Measurements from ENCODE around the gene DOCK8. TPM values are rescaled to one million over a fixed set of nuclear protein-coding genes. Genes with fewer than 3 reads are reported as not detected.
"Not testable (repeated sequence)": the region's sequence is repeated elsewhere in the genome, so short reads cannot be mapped to it uniquely, and the experiment has no call there.

Gene DOCK8
- total RNA-seq, 1 donor: under 0.01 TPM

GRCh38 chr9:406886-407654 lies 192.4 kb downstream of the DOCK8 start:
- Histone ChIP-seq H3K79me2 (ENCODE audit: insufficient read depth, low read length) (no peaks in the 10 kb centered on the region), H3K4me1 (ENCODE audit: insufficient read depth, low read length) (no peaks in the 10 kb centered on the region), H3K27me3 (ENCODE audit: insufficient read depth, low read length) (no peaks in the 10 kb centered on the region), H3K9me3 (ENCODE audit: low read depth, low read length) (no peaks in the 10 kb centered on the region), H3K36me3 (ENCODE audit: insufficient read depth, low read length) (no peaks in the 10 kb centered on the region), H4K20me1 (ENCODE audit: insufficient read depth, low read length) (no peaks in the 10 kb centered on the region), H3K4me2 (ENCODE audit: insufficient read depth, low read length) (no peak overlapping the region), H3K4me3 (ENCODE audit: insufficient read depth, low read length) (no peak overlapping the region), H2AFZ (ENCODE audit: low read length) (no peak overlapping the region), H3K27ac (ENCODE audit: low read depth, low read length) (no peak overlapping the region)
- TF ChIP-seq CTCF (IDR thresholded peaks at IDR 0.05; ENCODE audit: extremely low read depth, low read depth, low read length): no peak
- DNase-seq (ENCODE audit: insufficient read length, low spot score, missing footprints): no peak

GRCh38 chr9:409655-410054 lies 195.0 kb downstream of the DOCK8 start:
- H3K27ac ChIP-seq (ENCODE audit: low read depth, low read length); H3K4me2 ChIP-seq (ENCODE audit: insufficient read depth, low read length); H2AFZ ChIP-seq (ENCODE audit: low read length); H3K36me3 ChIP-seq (ENCODE audit: insufficient read depth, low read length); H3K79me2 ChIP-seq (ENCODE audit: insufficient read depth, low read length); H3K27me3 ChIP-seq (ENCODE audit: insufficient read depth, low read length); H4K20me1 ChIP-seq (ENCODE audit: insufficient read depth, low read length); H3K4me3 ChIP-seq (ENCODE audit: insufficient read depth, low read length); DNase-seq (ENCODE audit: insufficient read length, low spot score, missing footprints); H3K9me3 ChIP-seq (ENCODE audit: low read depth, low read length); H3K4me1 ChIP-seq (ENCODE audit: insufficient read depth, low read length): not testable (repeated sequence)

- DNase-seq (ENCODE audit: insufficient read length, low spot score, missing footprints): no peak
- TF ChIP-seq CTCF (IDR thresholded peaks at IDR 0.05; ENCODE audit: extremely low read depth, low read depth, low read length): no peak
- H3K4me2 ChIP-seq (ENCODE audit: insufficient read depth, low read length): no peak overlapping the region
- no peaks in the 10 kb centered on the region for H4K20me1 ChIP-seq (ENCODE audit: insufficient read depth, low read length)
- no peaks in the 10 kb centered on the region for H3K9me3 ChIP-seq (ENCODE audit: low read depth, low read length)
- no peaks in the 10 kb centered on the region for H3K27me3 ChIP-seq (ENCODE audit: insufficient read depth, low read length)
- no peak overlapping the region for H3K4me3 ChIP-seq (ENCODE audit: insufficient read depth, low read length)
- no peaks in the 10 kb centered on the region for H3K36me3 ChIP-seq (ENCODE audit: insufficient read depth, low read length)
- no peaks in the 10 kb centered on the region for H3K79me2 ChIP-seq (ENCODE audit: insufficient read depth, low read length)
- no peak overlapping the region for H2AFZ ChIP-seq (ENCODE audit: low read length)
- no peak overlapping the region for H3K27ac ChIP-seq (ENCODE audit: low read depth, low read length)
- no peaks in the 10 kb centered on the region for H3K4me1 ChIP-seq (ENCODE audit: insufficient read depth, low read length)
These were observed 199.9 kb downstream of the DOCK8 start for GRCh38 chr9:414595-414994.

- no peak for TF ChIP-seq CTCF (IDR thresholded peaks at IDR 0.05; ENCODE audit: extremely low read depth, low read depth, low read length)
- Histone ChIP-seq H3K9me3 (ENCODE audit: low read depth, low read length) (no peaks in the 10 kb centered on the region), H3K27ac (ENCODE audit: low read depth, low read length) (no peak overlapping the region), H3K36me3 (ENCODE audit: insufficient read depth, low read length) (no peaks in the 10 kb centered on the region), H2AFZ (ENCODE audit: low read length) (no peak overlapping the region), H3K4me2 (ENCODE audit: insufficient read depth, low read length) (no peak overlapping the region), H3K4me3 (ENCODE audit: insufficient read depth, low read length) (no peak overlapping the region), H3K4me1 (ENCODE audit: insufficient read depth, low read length) (no peaks in the 10 kb centered on the region), H3K27me3 (ENCODE audit: insufficient read depth, low read length) (no peaks in the 10 kb centered on the region), H4K20me1 (ENCODE audit: insufficient read depth, low read length) (no peaks in the 10 kb centered on the region), H3K79me2 (ENCODE audit: insufficient read depth, low read length) (no peaks in the 10 kb centered on the region)
- no peak for DNase-seq (ENCODE audit: insufficient read length, low spot score, missing footprints)
These were observed 205.0 kb downstream of the DOCK8 start for GRCh38 chr9:419571-420171.
